COLO668 (cell line): ENCODE measurements around the gene GTSE1.

Experiments used
- DNase-seq: peaks from one replicate; lab custom pipeline; 2025; ENCODE audit not compliant: unreplicated experiment; lab: John Stamatoyannopoulos, UW

The GTSE1 gene

DNA sequence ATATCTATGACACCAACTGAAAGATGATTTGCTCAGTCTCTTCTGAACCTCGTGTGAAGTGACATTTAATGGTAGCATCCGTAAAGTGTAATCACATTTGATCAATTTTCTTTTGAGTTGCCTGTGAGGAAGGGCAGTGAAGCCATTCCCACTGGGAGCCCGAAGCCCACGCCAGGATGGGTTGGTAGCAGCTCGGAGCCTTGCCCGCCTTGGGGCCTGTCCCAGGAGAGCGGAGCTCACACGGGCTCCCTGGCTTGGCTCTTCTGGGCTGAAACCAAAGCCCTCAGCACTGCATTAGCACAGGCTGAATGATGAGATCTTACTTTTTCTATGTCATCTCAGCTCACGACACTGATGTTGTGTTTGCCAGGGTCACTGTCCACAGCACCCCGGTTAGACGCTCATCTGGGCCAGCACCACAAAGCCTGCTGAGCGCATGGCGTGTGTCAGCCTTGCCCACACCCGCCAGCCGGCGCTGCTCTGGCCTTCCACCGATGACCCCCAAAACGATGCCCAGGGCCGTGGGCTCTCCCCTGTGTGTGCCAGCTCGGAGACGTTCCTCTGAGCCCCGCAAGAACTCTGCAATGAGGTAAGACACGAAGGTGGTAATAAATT lies 29.5 kb downstream of the GTSE1 start:
- DNase-seq: no peak

DNA sequence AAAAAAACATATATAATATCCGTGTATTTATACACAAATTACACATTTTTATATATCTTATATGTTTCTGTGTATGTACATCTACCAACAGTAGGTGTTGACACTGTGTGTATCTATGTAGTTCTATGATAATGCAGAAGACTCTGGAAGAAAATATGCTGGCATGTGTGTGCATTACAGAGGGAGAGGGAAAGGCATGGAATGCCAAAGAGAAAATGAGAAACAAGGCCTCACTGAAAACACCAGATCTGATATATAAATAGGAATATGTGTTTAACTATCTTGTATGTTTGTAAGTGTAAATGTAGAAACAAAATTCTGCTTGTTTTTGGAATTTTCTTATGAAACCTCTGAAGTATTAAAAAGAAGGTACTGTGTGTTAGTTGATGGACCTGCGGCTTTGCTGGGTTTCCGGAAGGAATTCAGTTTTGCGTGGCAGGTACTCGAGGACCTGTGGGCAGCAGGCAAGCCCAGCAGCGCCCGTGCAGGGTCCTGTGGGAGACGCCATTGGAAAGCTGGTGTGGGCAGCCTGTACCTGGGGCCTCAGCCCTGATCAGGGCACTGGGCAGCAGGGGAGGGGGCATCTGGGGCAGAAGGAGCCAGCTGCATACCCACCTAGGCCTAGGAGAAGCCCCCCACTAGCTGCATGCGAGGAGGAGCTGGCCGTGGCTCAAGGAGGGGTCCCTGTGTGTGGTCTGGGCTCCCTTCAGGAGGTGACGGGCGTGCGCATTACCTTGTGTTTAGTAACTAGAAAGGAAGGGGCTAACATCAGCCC lies 31.2 kb downstream of the GTSE1 start:
- DNase-seq: no peak

DNA sequence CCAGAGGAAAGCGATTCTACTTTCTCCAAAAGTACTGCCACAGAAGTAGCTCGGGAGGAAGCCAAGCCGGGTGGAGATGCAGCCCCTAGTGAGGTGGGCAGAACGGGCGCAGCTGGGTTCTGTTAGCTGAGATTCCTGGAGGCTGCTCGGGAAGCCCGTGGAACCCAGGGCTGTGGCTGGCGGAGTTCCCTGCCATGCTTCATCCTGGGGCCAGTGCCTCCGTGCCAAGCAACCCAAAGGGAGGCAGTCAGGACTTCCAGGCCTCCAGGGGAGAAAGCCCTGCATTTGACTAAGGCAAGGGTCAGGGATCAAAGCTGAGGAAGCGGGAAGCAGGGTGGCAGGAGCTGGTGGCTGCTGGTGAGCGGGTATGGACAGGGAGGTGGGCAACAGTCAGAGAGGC lies 32.1 kb downstream of the GTSE1 start:
- DNase-seq: no peak

DNA sequence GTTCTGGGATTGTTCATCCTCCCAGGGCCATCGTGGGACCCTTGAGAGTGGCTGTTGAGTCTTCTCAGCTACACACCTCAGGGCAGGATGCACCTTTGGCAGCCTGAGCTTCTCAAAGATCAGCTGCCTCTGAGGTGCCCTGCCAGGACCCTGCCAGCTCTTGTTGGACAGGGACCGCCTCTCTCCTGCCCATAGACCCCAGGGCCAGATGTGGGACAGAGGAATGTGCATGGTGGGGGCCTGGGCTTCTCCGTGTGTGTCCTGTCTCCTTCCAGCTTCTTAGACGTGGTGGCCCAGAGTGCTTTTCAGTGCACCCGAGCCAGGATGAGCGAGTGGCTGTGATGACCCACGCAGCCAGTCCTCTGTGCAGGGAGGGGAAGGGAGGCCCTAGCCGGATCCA lies 32.9 kb downstream of the GTSE1 start:
- no peak for DNase-seq

DNA sequence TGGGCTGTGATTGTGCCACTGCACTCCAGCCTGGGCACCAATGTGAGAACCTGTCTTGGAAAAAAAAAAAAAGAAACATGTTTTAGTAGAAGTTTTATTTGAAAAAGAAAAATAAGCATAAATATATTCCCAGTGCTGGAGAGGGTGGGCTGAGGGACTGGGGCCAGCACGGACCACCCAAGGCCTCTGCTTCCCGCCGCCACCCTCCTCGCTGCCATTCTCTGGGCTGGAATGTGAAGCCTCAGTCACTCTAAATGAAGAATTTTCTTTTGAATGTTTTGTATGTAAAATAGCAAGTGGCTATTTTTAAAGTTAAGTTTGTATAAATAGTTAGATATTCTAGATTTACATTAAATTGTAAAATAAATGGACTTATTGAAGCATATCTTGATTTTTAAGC lies 33.8 kb downstream of the GTSE1 start:
- DNase-seq: no peak

DNA sequence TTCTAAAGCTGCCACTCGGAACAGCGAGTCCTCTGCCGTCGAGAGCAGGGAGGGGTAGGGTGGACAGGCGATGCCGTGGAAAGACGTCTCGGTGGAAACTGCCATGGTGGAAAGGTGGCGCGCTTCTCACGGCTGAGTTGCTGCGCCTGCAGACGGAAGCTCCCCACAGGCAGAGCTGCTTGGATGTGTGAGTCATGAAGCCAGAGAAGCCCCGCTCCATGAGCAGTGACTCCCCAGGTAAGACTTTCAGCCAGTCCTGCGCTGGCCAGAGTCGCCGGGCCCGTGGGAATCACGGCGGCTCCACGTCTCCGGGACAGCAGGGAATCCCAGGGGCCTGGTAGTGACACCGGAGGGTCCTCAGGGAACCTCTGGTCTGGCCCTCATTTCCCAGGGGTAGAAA lies 34.8 kb downstream of the GTSE1 start:
- DNase-seq: no peak

DNA sequence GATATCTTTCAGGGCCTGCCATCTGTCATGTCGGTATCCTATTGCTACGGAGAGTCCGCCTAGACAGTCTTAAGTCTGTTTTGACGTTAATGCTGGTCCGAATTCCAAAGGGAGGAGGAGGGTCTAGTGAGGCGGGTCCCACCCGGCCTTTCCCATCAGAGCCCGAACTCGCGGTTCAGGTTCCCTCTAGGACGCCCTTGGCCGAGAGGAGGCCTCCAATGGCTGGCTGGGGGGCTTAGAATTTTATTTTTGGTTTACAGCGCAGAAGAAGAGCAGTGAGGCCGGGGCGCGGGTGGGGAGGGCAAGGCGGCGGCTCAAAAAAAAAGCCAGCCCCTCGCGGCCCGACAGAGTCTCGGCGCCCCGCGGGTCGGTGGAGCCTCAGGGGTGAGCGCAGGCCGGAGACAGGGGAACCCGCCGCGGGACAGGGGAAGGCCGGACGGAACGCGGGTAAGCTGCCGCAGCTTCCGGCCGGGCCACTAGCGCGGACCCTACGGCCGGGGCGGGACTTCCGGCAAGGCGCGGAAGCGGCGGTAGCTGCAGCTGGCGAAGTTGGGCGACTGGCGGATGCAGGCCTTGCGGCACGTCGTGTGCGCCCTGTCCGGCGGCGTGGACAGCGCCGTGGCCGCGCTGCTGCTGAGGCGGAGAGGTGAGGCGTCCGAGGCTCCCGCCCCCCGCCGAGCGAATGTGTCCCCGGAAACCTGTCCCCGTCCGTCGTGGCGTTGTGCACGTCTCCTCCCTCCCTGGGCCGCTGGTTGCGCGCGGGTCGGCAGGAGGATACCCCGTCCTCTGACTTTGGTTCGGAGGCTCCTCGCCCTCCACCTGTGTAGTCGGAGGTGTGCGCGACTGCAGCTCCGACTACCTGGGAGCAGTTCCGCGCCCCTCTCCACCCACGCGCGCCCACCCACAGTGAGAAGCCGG lies 38.8 kb downstream of the GTSE1 start, which contains the start of gene TRMU:
TRMU (plus strand) TSS at position 514 of the 918 bp plus-strand sequence; CDS start at position 565, 51 bp downstream.
- peak; percentile 92 for DNase-seq

DNA sequence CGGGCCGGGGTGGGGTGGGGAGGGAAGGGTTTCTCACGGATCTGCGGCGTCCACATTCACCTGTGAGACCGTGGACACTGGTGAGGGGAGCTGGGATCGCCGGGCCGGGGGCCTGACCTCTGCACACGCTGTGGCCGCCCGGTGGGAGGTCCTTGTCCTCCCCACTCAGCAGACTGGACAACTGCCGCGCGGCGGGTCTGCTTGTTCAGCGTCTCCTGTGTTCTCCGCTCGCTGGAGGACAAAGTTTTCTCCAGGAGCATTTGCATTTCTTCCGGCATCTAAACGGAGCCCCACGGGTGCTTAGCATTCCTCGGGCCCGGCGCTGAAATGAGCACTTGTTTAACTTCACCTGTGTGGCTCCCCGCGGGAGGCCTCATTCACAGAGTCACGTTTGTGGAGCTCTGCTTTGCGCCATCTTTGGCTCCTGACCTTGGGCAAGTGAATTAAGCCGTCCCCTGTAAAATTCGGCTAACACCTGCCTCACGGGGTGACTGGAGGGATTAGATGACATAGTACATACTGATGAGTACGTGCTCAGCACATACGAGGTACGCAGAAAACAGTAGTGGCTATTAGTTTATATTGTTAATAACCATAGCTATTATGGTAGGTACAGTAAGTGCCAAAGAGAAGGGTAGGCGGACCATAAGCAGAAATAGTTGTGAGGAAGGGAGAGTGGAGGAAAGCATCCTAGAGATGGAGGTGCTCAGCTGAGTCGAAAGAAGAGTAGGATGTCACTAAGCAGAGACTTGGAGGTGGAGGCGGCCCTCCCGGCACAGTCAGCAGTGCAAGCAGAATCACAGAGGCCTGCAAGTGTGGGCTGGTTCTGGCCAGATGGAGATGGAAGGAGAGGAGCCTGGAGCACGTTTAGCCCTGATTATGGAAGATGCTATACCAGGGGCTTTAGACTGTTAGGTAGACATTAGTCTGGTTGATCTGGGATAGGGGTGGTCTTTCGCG lies 39.7 kb downstream of the GTSE1 start:
- peak; percentile 60 for DNase-seq

DNA sequence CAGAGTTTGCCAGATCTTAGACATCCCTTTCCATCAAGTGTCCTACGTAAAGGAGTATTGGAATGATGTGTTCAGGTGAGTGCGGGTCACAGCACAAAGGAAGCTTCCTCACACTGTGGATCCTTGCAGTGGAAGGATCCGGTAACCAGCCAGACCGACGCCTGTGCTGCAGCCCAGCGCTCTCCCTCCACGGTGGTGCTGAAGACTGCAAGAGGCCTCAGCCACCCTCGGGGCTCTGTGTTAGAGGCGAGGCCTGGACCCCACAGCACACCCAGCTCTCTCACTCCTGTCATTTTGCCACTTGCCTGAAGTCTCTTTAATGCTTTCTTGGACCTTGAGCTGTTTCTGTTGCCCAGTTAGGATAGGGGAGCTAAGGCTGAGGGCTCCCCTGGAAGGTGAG lies 41.2 kb downstream of the GTSE1 start:
- no peak for DNase-seq

DNA sequence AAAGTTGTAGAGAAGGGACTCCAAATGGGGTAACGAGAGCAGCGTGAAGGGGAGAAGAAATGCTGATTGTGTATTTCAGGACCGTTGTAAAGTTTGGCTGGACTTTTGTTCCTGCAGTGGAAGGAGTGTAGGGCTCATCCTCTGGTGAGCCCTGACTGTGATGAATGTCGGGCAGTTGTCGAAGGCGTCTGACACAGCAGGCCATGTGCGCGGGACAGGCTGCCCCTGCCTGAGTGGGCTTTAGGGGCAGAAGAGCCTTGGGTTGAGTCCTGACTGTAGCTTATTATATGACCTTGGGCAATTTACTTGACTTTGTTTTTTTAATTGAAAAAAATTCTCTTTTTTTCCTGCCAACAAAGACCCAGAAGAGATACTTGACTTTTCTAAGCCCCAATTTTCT lies 42.0 kb downstream of the GTSE1 start:
- no peak for DNase-seq

DNA sequence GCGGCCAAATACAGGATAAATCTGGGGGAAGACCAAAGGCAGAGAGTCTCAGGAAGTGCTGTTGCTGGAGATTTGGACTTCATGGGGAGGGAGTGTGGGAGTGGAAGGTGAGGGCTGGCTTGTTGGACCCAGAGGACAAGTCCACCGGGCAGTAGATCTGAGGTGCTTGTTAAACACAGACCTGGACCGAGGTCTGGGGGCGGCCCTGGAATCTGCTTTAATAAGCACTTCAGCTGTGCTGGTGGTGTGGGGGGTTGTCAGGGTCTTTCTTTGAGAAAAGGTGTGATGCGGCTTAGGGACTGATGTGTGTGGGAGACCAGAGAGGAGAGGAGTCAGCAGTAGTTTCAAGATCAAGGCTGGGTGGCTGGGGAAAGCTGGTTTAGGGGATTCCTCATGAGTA lies 43.3 kb downstream of the GTSE1 start:
- DNase-seq: no peak

DNA sequence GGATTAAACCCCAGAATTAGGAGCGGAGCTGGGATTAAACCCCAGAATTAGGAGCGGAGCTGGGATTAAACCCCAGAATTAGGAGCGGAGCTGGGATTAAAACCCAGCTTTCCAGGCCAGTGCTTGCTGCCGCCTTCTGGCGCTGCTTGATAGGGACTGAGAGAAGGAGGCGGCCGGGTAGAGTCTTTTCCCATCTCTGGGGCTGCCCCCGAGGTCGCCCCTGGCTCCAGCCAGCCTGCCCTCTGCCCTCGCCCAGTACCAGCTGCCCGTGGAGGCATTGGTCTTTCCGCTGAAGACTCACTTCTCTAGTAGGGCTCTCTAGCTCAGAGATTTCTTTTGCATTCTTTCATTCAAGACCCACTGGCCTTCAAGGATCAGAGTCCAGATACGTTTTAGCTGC lies 44.0 kb downstream of the GTSE1 start:
- no peak for DNase-seq

DNA sequence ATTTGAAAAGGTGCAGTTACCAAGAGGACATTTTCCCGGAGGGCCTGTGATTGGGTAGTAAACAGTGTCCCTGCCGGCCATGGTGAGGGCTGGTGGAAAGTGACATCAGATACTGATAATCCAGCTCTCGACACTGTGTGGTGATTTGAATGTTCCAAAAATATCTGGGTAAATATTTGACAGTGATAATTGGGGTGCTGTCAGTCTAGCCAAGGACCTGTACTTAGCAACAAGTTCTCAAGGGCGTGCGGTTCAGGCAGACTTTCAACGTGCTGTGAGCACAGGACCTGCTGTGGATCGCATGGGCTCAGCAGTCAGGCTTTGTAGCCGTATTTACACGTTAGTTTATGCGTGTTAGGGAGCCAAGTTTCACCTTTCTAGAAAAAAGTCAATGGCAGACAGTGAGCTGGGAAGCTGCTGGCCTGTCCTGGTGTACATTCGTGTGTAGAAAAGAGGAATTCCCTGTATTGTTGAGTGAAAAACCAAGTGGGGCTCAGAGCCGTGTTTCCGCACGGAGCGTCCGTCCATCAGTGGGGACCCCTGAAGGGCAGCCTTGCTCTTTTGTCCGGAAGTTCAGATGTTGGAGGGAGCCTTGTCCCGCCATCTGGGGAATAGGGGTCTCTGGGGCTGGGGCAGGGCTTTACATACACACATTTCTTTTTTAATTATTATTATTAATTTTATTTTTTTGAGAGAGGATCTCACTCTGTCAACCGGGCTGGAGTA lies 50.2 kb downstream of the GTSE1 start:
- DNase-seq: no peak

DNA sequence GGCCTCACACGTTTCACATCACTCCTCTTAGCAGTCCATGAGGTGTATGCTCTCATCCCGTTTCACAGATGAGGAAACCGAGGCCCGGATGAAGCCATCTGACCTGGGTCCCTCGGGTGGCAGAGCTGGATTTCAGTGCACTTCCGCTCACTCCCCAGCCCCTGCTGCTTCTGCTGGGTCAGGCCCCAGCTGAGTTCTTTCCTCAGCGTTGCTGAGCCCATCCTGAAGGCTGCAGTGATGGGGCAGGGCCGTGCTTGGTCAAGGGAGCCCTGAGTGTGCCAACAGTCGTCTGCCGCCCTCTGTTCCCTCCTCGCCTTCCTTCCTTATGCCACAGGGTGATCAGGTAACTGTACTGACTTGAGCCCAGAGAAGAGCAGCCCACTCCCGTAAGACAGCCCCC lies 51.0 kb downstream of the GTSE1 start:
- no peak for DNase-seq

DNA sequence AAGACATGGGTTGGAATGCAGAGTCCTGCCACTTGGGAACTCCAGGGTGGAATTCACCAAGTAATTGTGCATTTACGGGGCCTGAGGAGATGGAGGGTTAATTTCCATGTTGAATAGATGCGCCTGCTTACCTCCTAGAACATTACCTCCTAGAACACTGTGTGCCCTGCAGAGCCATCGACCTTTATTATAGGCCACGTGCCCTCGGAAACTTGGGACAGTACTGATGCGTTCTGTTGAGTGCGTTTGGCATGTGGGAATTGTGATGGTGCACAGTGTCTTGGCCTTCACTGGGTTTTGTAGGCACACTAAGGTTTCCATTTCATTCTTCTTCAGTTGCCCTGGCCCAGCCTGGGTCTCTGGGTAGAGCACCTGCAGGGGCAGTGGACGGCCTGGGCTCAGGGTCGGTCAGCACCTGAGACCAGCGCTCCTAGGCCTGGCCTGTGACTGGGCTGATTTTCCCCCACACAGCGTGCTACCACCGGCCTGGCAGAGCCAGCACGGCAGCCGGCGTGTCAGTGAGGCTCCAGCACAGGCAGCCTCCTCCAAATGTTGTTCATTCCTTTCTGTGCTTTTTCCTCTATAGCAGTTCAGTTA lies 51.5 kb downstream of the GTSE1 start:
- DNase-seq: no peak

DNA sequence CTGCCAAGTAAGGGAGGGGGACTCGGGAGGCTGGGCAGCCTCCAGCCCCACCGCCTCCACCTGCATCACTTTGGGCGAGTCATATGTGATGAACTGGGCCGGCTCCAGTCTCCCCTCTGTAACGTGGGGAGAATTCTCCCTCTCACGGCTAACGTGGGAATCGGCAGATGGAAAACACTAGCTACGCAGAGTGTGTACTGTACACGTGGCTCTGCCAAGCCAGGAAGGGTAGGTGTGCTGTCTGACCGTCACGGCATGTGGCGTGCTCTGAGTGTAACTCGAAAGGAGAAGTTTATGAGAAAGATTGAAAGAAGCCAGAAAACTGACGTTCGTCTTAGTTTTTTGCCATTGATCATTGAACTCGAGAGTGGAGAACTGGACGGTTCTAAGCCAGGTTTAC lies 52.6 kb downstream of the GTSE1 start:
- no peak for DNase-seq

DNA sequence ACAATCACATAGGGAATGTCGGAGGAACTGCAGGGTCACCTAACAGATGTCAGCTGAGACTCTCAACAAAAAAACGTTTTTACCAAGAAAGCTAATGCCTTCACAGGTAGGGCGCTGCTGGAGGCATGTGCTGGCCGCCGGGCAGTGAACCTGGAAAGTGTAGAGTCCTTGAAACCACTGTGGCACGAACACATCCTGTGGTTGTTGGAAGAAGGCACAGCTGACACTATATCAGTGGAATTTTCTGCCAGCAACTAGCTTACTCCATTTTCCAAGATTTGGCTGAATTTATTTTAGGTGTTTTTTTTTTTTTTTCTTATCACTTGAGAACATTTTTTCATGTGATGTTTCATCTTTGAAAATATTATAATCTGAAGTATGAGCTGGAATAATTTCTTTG lies 53.0 kb downstream of the GTSE1 start:
- no peak for DNase-seq

DNA sequence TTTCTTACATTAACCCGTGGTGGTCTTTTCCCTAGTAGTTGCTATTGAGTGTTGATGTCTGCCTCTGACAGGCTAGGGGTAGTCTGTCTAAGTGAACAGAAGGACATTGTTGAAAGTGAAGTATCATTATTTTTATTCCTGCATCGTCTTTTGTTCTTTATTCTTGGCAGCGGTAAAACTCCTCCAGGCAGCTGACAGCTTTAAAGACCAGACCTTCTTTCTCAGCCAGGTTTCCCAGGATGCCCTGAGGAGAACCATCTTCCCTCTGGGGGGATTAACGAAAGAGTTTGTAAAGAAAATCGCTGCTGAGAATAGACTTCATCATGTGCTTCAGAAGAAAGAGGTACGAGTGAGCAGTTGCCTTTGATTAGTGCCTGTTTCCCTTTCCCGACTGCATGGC lies 53.5 kb downstream of the GTSE1 start:
- DNase-seq: no peak

DNA sequence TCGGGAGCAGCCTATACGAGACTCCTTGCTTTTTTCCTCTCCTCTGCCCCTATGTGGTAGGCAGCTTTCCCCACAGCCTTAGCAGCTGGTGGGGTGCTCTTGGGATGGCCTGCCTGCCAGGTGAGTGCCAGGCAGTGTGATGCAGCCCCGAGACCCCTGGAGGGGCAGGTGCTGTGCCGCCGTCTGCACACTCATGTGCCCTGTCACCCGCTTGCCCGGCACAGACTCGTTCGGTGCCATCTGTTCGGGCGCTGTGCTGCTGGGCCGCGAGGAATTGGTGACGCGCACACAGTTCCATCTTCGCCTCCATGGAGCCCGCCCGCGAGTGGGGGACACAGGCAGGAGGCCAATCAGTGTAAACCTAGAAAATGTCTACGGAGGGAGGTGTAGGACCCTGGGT lies 54.0 kb downstream of the GTSE1 start:
- DNase-seq: no peak
